Parathyroid adenoma (tissue), 2 donors: ENCODE data around the gene ATL2.
A peak's percentile ranks its signal among the peaks of the same experiment; 100 is the strongest.

Experiments
- H2AFZ ChIP-seq: fragments of 300-600 bp; sonication (generic); one replicate; pipeline ENCODE4 v1.7.0; 2017; ENCODE audit warnings: antibody characterized with exemption, mild to moderate bottlenecking
- H3K27ac ChIP-seq: fragments of 300-600 bp; sonication (generic); one replicate; pipeline ENCODE4 v1.7.0; 2017
- H3K27me3 ChIP-seq: fragments of 300-600 bp; sonication (generic); one replicate; pipeline ENCODE4 v1.7.0; 2017; ENCODE audit warnings: low read length; ENCODE audit not compliant: control insufficient read depth, insufficient read depth
- H3K36me3 ChIP-seq: fragments of 300-600 bp; sonication (generic); one replicate; pipeline ENCODE4 v1.7.0; 2017; ENCODE audit warnings: low read length; ENCODE audit not compliant: control insufficient read depth, insufficient read depth
- H3K4me1 ChIP-seq: fragments of 300-600 bp; sonication (generic); one replicate; pipeline ENCODE4 v1.7.0; 2017; ENCODE audit warnings: control low read depth
- H3K4me2 ChIP-seq: fragments of 300-600 bp; sonication (generic); one replicate; pipeline ENCODE4 v1.7.0; 2017; ENCODE audit warnings: low read length
- H3K4me3 ChIP-seq: fragments of 300-600 bp; sonication (generic); one replicate; pipeline ENCODE4 v1.7.0; 2017; ENCODE audit warnings: low read depth, low read length
- H3K79me2 ChIP-seq: fragments of 300-600 bp; sonication (generic); one replicate; pipeline ENCODE4 v1.7.0; 2017; ENCODE audit warnings: control low read depth
- H3K9ac ChIP-seq: fragments of 300-600 bp; sonication (generic); one replicate; pipeline ENCODE4 v1.7.0; 2017; ENCODE audit warnings: mild to moderate bottlenecking
- H3K9me3 ChIP-seq: fragments of 300-600 bp; sonication (generic); one replicate; pipeline ENCODE4 v1.7.0; 2017; ENCODE audit warnings: low read length; ENCODE audit not compliant: control insufficient read depth
- CTCF ChIP-seq: fragments of 300-600 bp; sonication (generic); IDR thresholded peaks from one replicate; pipeline ENCODE4 v1.7.0; 2017; ENCODE audit warnings: antibody characterized with exemption, mild to moderate bottlenecking
- donor health status: primary hyperparathyroidism.

The ATL2 gene

DNA sequence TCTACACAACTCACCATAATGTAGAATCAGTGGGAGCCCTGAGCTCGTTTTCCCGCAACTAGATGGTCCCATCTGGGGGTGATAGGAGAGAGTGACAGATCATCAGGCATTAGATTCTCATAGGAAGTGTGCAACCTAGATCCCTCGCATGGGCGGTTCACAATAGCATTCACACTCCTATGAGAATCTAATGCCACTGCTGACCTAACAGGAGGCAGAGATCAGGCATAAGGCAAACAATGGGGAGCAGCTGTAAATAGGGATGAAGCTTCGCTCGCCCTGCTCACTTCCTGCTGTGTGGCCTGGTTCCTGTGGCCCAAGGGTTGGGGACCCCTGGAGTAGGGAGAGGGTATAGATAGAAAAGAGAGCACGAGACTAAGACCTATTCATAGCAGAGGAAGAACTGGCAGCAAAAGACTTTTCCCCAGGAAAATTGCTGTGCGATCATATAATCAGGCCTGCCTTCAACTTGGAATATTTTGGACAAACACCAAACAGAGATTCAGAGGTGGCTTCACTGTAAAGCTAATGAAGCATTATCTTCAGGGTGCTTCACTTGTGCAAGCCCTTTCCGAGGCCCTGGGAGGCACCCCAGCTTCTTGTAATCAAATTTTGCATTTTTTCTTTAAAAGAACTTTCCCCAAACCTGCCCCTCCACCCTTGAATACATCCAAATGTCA is 29.0 kb upstream of the ATL2 start:
- Histone ChIP-seq H3K9ac (no peak overlapping the region), H2AFZ (peak overlapping the region; percentile 5), H3K27me3 (no peaks in the 10 kb centered on the region), H3K4me2 (no peak overlapping the region), H3K9me3 (no peaks in the 10 kb centered on the region), H3K36me3 (no peaks in the 10 kb centered on the region), H3K4me1 (no peaks in the 10 kb centered on the region), H3K79me2 (no peaks in the 10 kb centered on the region), H3K27ac (peak overlapping the region; percentile 8), H3K4me3 (no peak overlapping the region)
- no peak for TF ChIP-seq CTCF

DNA sequence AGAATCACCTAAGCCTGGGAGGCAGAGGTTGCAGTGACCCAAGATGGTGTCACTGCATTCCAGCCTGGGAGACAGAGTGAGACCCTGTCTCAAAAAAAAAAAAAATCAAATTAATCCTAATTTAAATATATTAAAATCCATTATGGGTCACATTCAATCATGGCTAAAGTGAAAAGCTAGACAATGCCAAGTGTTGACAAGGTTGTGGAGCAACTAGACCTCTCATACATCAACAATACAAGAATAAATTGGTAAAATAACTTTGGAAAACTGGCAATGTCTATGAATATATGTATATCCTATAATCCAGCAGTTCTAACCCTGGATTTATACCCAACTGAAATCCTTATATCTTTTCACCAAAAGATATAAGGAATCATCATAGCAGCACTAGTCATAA is 23.4 kb upstream of the ATL2 start:
- no peak for TF ChIP-seq CTCF
- no peak overlapping the region for H3K4me3 ChIP-seq
- H3K9ac ChIP-seq: no peak overlapping the region
- H3K4me2 ChIP-seq: no peak overlapping the region
- H3K9me3 ChIP-seq: no peaks in the 10 kb centered on the region
- H3K27ac ChIP-seq: no peak overlapping the region
- H3K36me3 ChIP-seq: no peaks in the 10 kb centered on the region
- no peak overlapping the region for H2AFZ ChIP-seq
- no peaks in the 10 kb centered on the region for H3K79me2 ChIP-seq
- no peaks in the 10 kb centered on the region for H3K4me1 ChIP-seq
- no peaks in the 10 kb centered on the region for H3K27me3 ChIP-seq

DNA sequence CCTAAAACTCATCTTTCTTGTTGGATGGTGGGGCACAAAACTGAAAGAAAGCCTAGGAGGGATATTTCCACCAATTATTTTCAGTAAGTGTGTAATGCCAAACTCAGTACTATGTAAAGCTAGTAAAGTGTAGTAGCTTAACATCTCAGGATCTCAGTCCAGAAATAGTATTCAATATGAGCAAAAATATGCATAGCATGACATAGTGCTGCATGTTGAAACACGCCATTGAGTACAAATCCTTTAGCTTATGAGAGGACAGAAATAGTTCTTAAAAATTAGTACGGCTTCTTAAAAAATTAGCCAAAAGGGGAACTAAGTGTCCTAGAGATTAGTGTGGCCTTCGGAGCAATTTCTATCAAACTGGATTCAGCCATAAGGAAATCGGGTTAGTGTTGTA is 21.7 kb upstream of the ATL2 start:
- Histone ChIP-seq H3K4me1 (no peaks in the 10 kb centered on the region), H3K4me3 (no peak overlapping the region), H3K9ac (no peak overlapping the region), H3K9me3 (no peaks in the 10 kb centered on the region), H2AFZ (no peak overlapping the region), H3K36me3 (no peaks in the 10 kb centered on the region), H3K79me2 (no peaks in the 10 kb centered on the region), H3K27me3 (no peaks in the 10 kb centered on the region), H3K4me2 (no peak overlapping the region), H3K27ac (no peak overlapping the region)
- no peak for TF ChIP-seq CTCF

- TF ChIP-seq CTCF: no peak
- H3K27me3 ChIP-seq: no peaks in the 10 kb centered on the region
- H3K79me2 ChIP-seq: no peaks in the 10 kb centered on the region
- no peaks in the 10 kb centered on the region for H3K9me3 ChIP-seq
- no peak overlapping the region for H3K4me3 ChIP-seq
- H3K4me2 ChIP-seq: no peak overlapping the region
- no peak overlapping the region for H3K9ac ChIP-seq
- H2AFZ ChIP-seq: no peak overlapping the region
- H3K4me1 ChIP-seq: no peaks in the 10 kb centered on the region
- no peak overlapping the region for H3K27ac ChIP-seq
- H3K36me3 ChIP-seq: no peaks in the 10 kb centered on the region
Observed at GRCh38 chr2:38394903-38395341, 17.8 kb upstream of the ATL2 start.

GRCh38 chr2:38394041-38394440 is 17.0 kb upstream of the ATL2 start:
- Histone ChIP-seq H3K4me1 (no peaks in the 10 kb centered on the region), H3K4me2 (no peak overlapping the region), H3K27ac (no peak overlapping the region), H2AFZ (no peak overlapping the region), H3K9me3 (no peaks in the 10 kb centered on the region), H3K79me2 (no peaks in the 10 kb centered on the region), H3K9ac (no peak overlapping the region), H3K36me3 (no peaks in the 10 kb centered on the region), H3K4me3 (no peak overlapping the region), H3K27me3 (no peaks in the 10 kb centered on the region)
- TF ChIP-seq CTCF: no peak
